Ectodermal cell (in vitro differentiated cells): Measurements from ENCODE around the gene CD44.

Source experiments
- H3K27ac ChIP-seq: 2 replicates; pipeline ENCODE4 v1.7.0; 2013; ENCODE audit warnings: mild to moderate bottlenecking, low read depth, low read length; ENCODE audit not compliant: insufficient read depth, poor library complexity, severe bottlenecking
- H3K27me3 ChIP-seq: 2 replicates; pipeline ENCODE4 v1.7.0; 2013; ENCODE audit warnings: mild to moderate bottlenecking, low read length; ENCODE audit not compliant: insufficient read depth, control insufficient read depth, poor library complexity, severe bottlenecking
- H3K36me3 ChIP-seq: one replicate; pipeline ENCODE4 v1.7.0; 2013; ENCODE audit warnings: low read length; ENCODE audit not compliant: control insufficient read depth, insufficient read depth
- H3K4me1 ChIP-seq: one replicate; pipeline ENCODE4 v1.7.0; 2013; ENCODE audit warnings: low read length; ENCODE audit not compliant: control insufficient read depth, insufficient read depth
- H3K4me3 ChIP-seq: 2 replicates; pipeline ENCODE4 v1.7.0; 2013; ENCODE audit warnings: low read depth, low read length, control low read depth; ENCODE audit not compliant: insufficient read depth
- H3K9me3 ChIP-seq: 2 replicates; pipeline ENCODE4 v1.7.0; 2013; ENCODE audit warnings: mild to moderate bottlenecking, low read length, moderate library complexity; ENCODE audit not compliant: control insufficient read depth
- WGBS, 2 experiments: methylation state at CpG; one replicate each; pipeline ENCODE4 v1.1.7; 2013; ENCODE audit warnings: missing lambda C conversion rate in 2 of 2; 5-methylcytosine and 5-hydroxymethylcytosine counted together

Gene CD44

GRCh38 chr11:35157814-35158700, 19.1 kb downstream of the CD44 start:
- Histone ChIP-seq H3K4me3 (no peak overlapping the region), H3K9me3 (no peaks in the 10 kb centered on the region), H3K36me3 (no peaks in the 10 kb centered on the region), H3K27me3 (no peaks in the 10 kb centered on the region), H3K4me1 (peaks cover 17% of the 10 kb centered on the region), H3K27ac (no peak overlapping the region)
- 83 to 89% methylated on average over 12 of the region's 12 CpGs for WGBS, 2 experiments

- Histone ChIP-seq H3K4me1 (peaks cover 17% of the 10 kb centered on the region), H3K27me3 (no peaks in the 10 kb centered on the region), H3K27ac (no peak overlapping the region), H3K36me3 (no peaks in the 10 kb centered on the region), H3K9me3 (no peaks in the 10 kb centered on the region), H3K4me3 (no peak overlapping the region)
- 78 to 82% methylated on average over 6 of the region's 6 CpGs for WGBS, 2 experiments
Observed at GRCh38 chr11:35158701-35159510, 19.9 kb downstream of the CD44 start.

- no peak overlapping the region for H3K4me3 ChIP-seq
- 96 to 97% methylated on average over 6 to 7 of the region's 7 CpGs for WGBS, 2 experiments
- peaks cover 19% of the 10 kb centered on the region for H3K4me1 ChIP-seq
- no peaks in the 10 kb centered on the region for H3K27me3 ChIP-seq
- H3K36me3 ChIP-seq, result no peaks in the 10 kb centered on the region
- H3K9me3 ChIP-seq, result no peaks in the 10 kb centered on the region
- no peak overlapping the region for H3K27ac ChIP-seq
Observed at GRCh38 chr11:35160246-35160824, 21.4 kb downstream of the CD44 start.

- WGBS, 2 experiments, result 96 to 99% methylated on average over 3 of the region's 3 CpGs
- Histone ChIP-seq H3K27ac (no peak overlapping the region), H3K9me3 (no peaks in the 10 kb centered on the region), H3K27me3 (no peaks in the 10 kb centered on the region), H3K4me1 (peaks cover 26% of the 10 kb centered on the region), H3K4me3 (no peak overlapping the region), H3K36me3 (no peaks in the 10 kb centered on the region)
Observed at GRCh38 chr11:35160902-35161597, 22.1 kb downstream of the CD44 start.

- WGBS, 2 experiments, result 95 to 100% methylated on average over 2 of the region's 2 CpGs
- H3K4me3 ChIP-seq, result no peak overlapping the region
- H3K9me3 ChIP-seq, result no peaks in the 10 kb centered on the region
- H3K27ac ChIP-seq, result no peak overlapping the region
- peaks cover 34% of the 10 kb centered on the region for H3K4me1 ChIP-seq
- no peaks in the 10 kb centered on the region for H3K36me3 ChIP-seq
- no peaks in the 10 kb centered on the region for H3K27me3 ChIP-seq
Observed at GRCh38 chr11:35162745-35163144, 23.8 kb downstream of the CD44 start.

- Histone ChIP-seq H3K27ac (no peak overlapping the region), H3K36me3 (no peaks in the 10 kb centered on the region), H3K27me3 (no peaks in the 10 kb centered on the region), H3K9me3 (no peaks in the 10 kb centered on the region), H3K4me1 (peaks cover 30% of the 10 kb centered on the region), H3K4me3 (no peak overlapping the region)
- WGBS, 2 experiments, result 93 to 95% methylated on average over 2 of the region's 2 CpGs
Observed at GRCh38 chr11:35163209-35163608, 24.2 kb downstream of the CD44 start.

- 77 to 88% methylated on average over 3 of the region's 3 CpGs for WGBS, 2 experiments
- Histone ChIP-seq H3K4me3 (no peak overlapping the region), H3K27me3 (no peaks in the 10 kb centered on the region), H3K9me3 (no peaks in the 10 kb centered on the region), H3K27ac (no peak overlapping the region), H3K36me3 (no peaks in the 10 kb centered on the region), H3K4me1 (peaks cover 23% of the 10 kb centered on the region)
Observed at GRCh38 chr11:35163702-35164496, 24.9 kb downstream of the CD44 start.

GRCh38 chr11:35165030-35165422, 26.1 kb downstream of the CD44 start:
- Histone ChIP-seq H3K4me1 (peaks cover 18% of the 10 kb centered on the region), H3K27ac (no peak overlapping the region), H3K9me3 (no peaks in the 10 kb centered on the region), H3K27me3 (no peaks in the 10 kb centered on the region), H3K36me3 (no peaks in the 10 kb centered on the region), H3K4me3 (no peak overlapping the region)
- WGBS, 2 experiments, result 90 to 92% methylated on average over 1 of the region's 1 CpG
